CD8-positive, alpha-beta memory T cell (primary cell): Measurements from ENCODE around the gene ZNF397. TPM values are rescaled to one million over a fixed set of nuclear protein-coding genes. Genes with fewer than 3 reads are reported as not detected.
"Not testable (repeated sequence)": the region's sequence is repeated elsewhere in the genome, so short reads cannot be mapped to it uniquely, and the experiment has no call there.

Source experiments
- CTCF ChIA-PET: fragments of 350-600 bp; sonication (Branson Sonifier 250); formaldehyde crosslinking; loops from one replicate; lab custom pipeline; 2021; ENCODE audit warnings: antibody characterized with exemption; lab: Charles Lee
- POLR2A ChIA-PET: fragments of 350-600 bp; sonication (Branson Sonifier 250); formaldehyde crosslinking; loops from one replicate; lab custom pipeline; 2021; ENCODE audit warnings: antibody characterized with exemption; lab: Charles Lee
- DNase-seq, 5 donors: peaks; one replicate each; pipeline versions ENCODE4 v3.0.0 to v3.0.0-alpha.2; 2020 to 2022; ENCODE audit warnings: mixed read lengths in 1 of 5
- H3K27ac ChIP-seq: one replicate; pipeline ENCODE4 v1.7.0; 2013; ENCODE audit warnings: low read depth, mild to moderate bottlenecking, low read length, moderate library complexity
- H3K27me3 ChIP-seq: 2 replicates; pipeline ENCODE4 v1.7.0; 2013; ENCODE audit warnings: low read length, mild to moderate bottlenecking; ENCODE audit not compliant: insufficient read depth, poor library complexity, severe bottlenecking
- H3K36me3 ChIP-seq: 2 replicates; pipeline ENCODE4 v1.7.0; 2013; ENCODE audit warnings: mild to moderate bottlenecking, low read length, moderate library complexity; ENCODE audit not compliant: insufficient read depth
- H3K4me1 ChIP-seq: 2 replicates; pipeline ENCODE4 v1.7.0; 2013; ENCODE audit warnings: mild to moderate bottlenecking, low read length, moderate library complexity; ENCODE audit not compliant: insufficient read depth
- H3K4me3 ChIP-seq: 2 replicates; pipeline ENCODE4 v1.7.0; 2013; ENCODE audit warnings: mild to moderate bottlenecking, low read length
- H3K9me3 ChIP-seq: 2 replicates; pipeline ENCODE4 v1.7.0; 2013; ENCODE audit warnings: mild to moderate bottlenecking, low read length
- H3K27ac Mint-ChIP-seq, 8 donors: one replicate each; pipeline ENCODE4 v1.8.0; 2020 to 2021; ENCODE audit warnings: mixed read lengths in 8 of 8, mild to moderate bottlenecking in 6 of 8, inconsistent platforms in 3 of 8, moderate library complexity in 3 of 8
- H3K27me3 Mint-ChIP-seq, 2 donors: one replicate each; pipeline ENCODE4 v1.8.0; 2020 to 2021; ENCODE audit warnings: mixed read lengths in 2 of 2, mild to moderate bottlenecking in 1 of 2, moderate library complexity in 1 of 2
- H3K36me3 Mint-ChIP-seq, 3 donors: one replicate each; pipeline ENCODE4 v1.8.0; 2020 to 2021; ENCODE audit warnings: mixed read lengths in 3 of 3, inconsistent platforms in 1 of 3, mild to moderate bottlenecking in 1 of 3
- H3K4me1 Mint-ChIP-seq, 3 donors: one replicate each; pipeline ENCODE4 v1.8.0; 2020 to 2021; ENCODE audit warnings: mixed read lengths in 3 of 3, inconsistent platforms in 1 of 3, mild to moderate bottlenecking in 1 of 3
- H3K4me3 Mint-ChIP-seq, 7 donors: one replicate each; pipeline ENCODE4 v1.8.0; 2020 to 2021; ENCODE audit warnings: mixed read lengths in 7 of 7, mild to moderate bottlenecking in 6 of 7, moderate library complexity in 4 of 7, inconsistent platforms in 2 of 7
- H3K9me3 Mint-ChIP-seq, 5 donors: one replicate each; pipeline ENCODE4 v1.8.0; 2020 to 2022; ENCODE audit warnings: mixed read lengths in 5 of 5, mild to moderate bottlenecking in 3 of 5, moderate library complexity in 2 of 5, inconsistent platforms in 1 of 5
- polyA plus RNA-seq: library from polyadenylated mRNA; unstranded; fragments of 300-500 nt; fragmentation: Illumina TruSeq; gene quantifications from one replicate; pipeline ENCODE4 v1.2.3, GENCODE V29; 2021
- total RNA-seq, 2 experiments: library from RNA; stranded (reverse); gene quantifications; one replicate each; pipeline ENCODE4 v1.2.3, GENCODE V29; 2021

The ZNF397 gene
- total and polyA plus RNA-seq, 3 experiments from 2014 or later = 6.7 to 22.5 (median 20.9) TPM

- H3K4me3 ChIP-seq = no peak overlapping the region
- peaks cover 0 to 7% (median 0%) of the 10 kb centered on the region in 3 donors for H3K36me3 Mint-ChIP-seq
- H3K4me1 ChIP-seq = no peaks in the 10 kb centered on the region
- peaks cover 0 to 7% (median 0%) of the 10 kb centered on the region in 5 donors for H3K9me3 Mint-ChIP-seq
- no peak overlapping the region for H3K27ac ChIP-seq
- H3K4me1 Mint-ChIP-seq = no peaks in the 10 kb centered on the region
- H3K27ac Mint-ChIP-seq = peak overlapping the region in 1 of 8 donors; percentile 58
- H3K27me3 ChIP-seq = no peaks in the 10 kb centered on the region
- CTCF ChIA-PET = no interaction called here
- no peaks in the 10 kb centered on the region for H3K36me3 ChIP-seq
- POLR2A ChIA-PET = no interaction called here
- H3K9me3 ChIP-seq = no peaks in the 10 kb centered on the region
- H3K27me3 Mint-ChIP-seq = peaks cover 7 to 21% of the 10 kb centered on the region in 2 donors
- DNase-seq = no peak
- H3K4me3 Mint-ChIP-seq = no peak overlapping the region
Observed at GRCh38 chr18:35205199-35205712, 35.6 kb upstream of the ZNF397 start.

DNA sequence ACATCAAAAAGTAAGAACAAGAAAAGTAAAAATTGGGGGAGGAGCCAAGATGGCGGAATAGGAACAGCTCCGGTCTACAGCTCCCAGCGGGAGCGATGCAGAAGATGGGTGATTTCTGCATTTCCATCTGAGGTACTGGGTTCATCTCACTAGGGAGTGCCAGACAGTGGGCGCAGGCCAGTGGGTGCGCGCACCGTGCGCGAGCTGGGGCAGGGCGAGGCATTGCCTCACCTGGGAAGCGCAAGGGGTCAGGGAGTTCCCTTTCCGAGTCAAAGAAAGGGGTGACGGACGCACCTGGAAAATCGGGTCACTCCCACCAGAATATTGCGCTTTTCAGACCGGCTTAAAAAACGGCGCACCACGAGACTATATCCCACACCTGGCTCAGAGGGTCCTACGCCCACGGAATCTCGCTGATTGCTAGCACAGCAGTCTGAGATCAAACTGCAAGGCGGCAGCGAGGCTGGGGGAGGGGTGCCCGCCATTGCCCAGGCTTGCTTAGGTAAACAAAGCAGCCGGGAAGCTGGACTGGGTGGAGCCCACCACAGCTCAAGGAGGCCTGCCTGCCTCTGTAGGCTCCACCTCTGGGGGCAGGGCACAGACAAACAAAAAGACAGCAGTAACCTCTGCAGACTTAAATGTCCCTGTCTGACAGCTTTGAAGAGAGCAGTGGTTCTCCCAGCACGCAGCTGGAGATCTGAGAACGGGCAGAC is 34.9 kb upstream of the ZNF397 start:
- H3K27me3 Mint-ChIP-seq = peaks cover 7 to 17% of the 10 kb centered on the region in 2 donors
- CTCF ChIA-PET, H3K36me3 ChIP-seq, H3K9me3 Mint-ChIP-seq, H3K36me3 Mint-ChIP-seq, H3K4me3 ChIP-seq, POLR2A ChIA-PET, DNase-seq, H3K4me1 ChIP-seq, H3K27me3 ChIP-seq, H3K27ac ChIP-seq, H3K4me3 Mint-ChIP-seq, H3K27ac Mint-ChIP-seq, H3K9me3 ChIP-seq, H3K4me1 Mint-ChIP-seq: not testable (repeated sequence)

- H3K9me3 ChIP-seq = no peaks in the 10 kb centered on the region
- H3K27ac Mint-ChIP-seq = no peak overlapping the region
- no peaks in the 10 kb centered on the region for H3K36me3 Mint-ChIP-seq
- H3K27ac ChIP-seq = no peak overlapping the region
- H3K4me3 ChIP-seq = no peak overlapping the region
- H3K4me1 ChIP-seq = no peaks in the 10 kb centered on the region
- no peak for DNase-seq
- POLR2A ChIA-PET = no interaction called here
- no peaks in the 10 kb centered on the region for H3K4me1 Mint-ChIP-seq
- no peaks in the 10 kb centered on the region for H3K36me3 ChIP-seq
- no peaks in the 10 kb centered on the region for H3K27me3 ChIP-seq
- H3K27me3 Mint-ChIP-seq = peaks cover 6 to 10% of the 10 kb centered on the region in 2 donors
- no peaks in the 10 kb centered on the region for H3K9me3 Mint-ChIP-seq
- CTCF ChIA-PET = no interaction called here
- H3K4me3 Mint-ChIP-seq = no peak overlapping the region
Observed at GRCh38 chr18:35215026-35215425, 25.8 kb upstream of the ZNF397 start.

DNA sequence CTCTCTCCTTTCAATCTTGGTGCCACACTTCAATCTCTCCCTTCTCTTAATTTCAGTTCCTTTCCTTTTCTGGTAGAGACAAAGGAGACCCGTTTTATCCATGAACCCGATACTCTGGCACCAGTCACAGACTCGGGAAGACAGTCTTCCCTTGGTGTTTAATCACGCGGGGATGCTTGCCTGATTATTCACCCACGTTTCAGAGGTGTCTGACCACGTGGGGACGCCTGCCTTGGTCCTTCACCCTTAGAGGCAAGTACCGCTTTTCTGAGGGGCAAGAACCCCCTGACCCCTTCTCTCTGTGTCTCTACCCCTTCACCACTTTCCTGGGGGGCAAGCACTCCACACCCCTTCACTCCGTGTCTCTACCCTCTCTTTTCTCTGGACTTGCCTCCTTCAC is 24.2 kb upstream of the ZNF397 start:
- H3K9me3 ChIP-seq, H3K27ac Mint-ChIP-seq, H3K9me3 Mint-ChIP-seq, H3K4me3 ChIP-seq, DNase-seq, POLR2A ChIA-PET, H3K27ac ChIP-seq, H3K27me3 ChIP-seq, H3K4me1 Mint-ChIP-seq, H3K4me3 Mint-ChIP-seq, CTCF ChIA-PET, H3K36me3 Mint-ChIP-seq, H3K36me3 ChIP-seq, H3K4me1 ChIP-seq: not testable (repeated sequence)
- peaks cover 6 to 10% of the 10 kb centered on the region in 2 donors for H3K27me3 Mint-ChIP-seq

GRCh38 chr18:35219331-35219730 is 21.5 kb upstream of the ZNF397 start:
- H3K27ac ChIP-seq, H3K4me3 Mint-ChIP-seq, POLR2A ChIA-PET, H3K4me1 ChIP-seq, H3K9me3 Mint-ChIP-seq, H3K36me3 ChIP-seq, CTCF ChIA-PET, H3K27me3 ChIP-seq, H3K4me3 ChIP-seq, H3K27ac Mint-ChIP-seq, H3K9me3 ChIP-seq, H3K36me3 Mint-ChIP-seq, H3K4me1 Mint-ChIP-seq, DNase-seq: not testable (repeated sequence)
- peaks cover 5 to 22% of the 10 kb centered on the region in 2 donors for H3K27me3 Mint-ChIP-seq

- Histone ChIP-seq H3K4me3 (no peak overlapping the region), H3K4me1 (no peaks in the 10 kb centered on the region), H3K9me3 (no peaks in the 10 kb centered on the region), H3K36me3 (no peaks in the 10 kb centered on the region), H3K27me3 (no peaks in the 10 kb centered on the region), H3K27ac (no peak overlapping the region)
- POLR2A ChIA-PET = no interaction called here
- no peak for DNase-seq
- no peaks in the 10 kb centered on the region for H3K4me1 Mint-ChIP-seq
- H3K9me3 Mint-ChIP-seq = no peaks in the 10 kb centered on the region
- CTCF ChIA-PET = no interaction called here
- peaks cover 4 to 22% of the 10 kb centered on the region in 2 donors for H3K27me3 Mint-ChIP-seq
- no peak overlapping the region for H3K4me3 Mint-ChIP-seq
- H3K36me3 Mint-ChIP-seq = no peaks in the 10 kb centered on the region
- no peak overlapping the region for H3K27ac Mint-ChIP-seq
Observed at GRCh38 chr18:35220424-35220823, 20.4 kb upstream of the ZNF397 start.

GRCh38 chr18:35223797-35224196 is 17.0 kb upstream of the ZNF397 start:
- H3K4me1 ChIP-seq = no peaks in the 10 kb centered on the region
- no peak overlapping the region for H3K4me3 ChIP-seq
- H3K9me3 ChIP-seq = no peaks in the 10 kb centered on the region
- H3K27ac Mint-ChIP-seq = no peak overlapping the region
- no peaks in the 10 kb centered on the region for H3K9me3 Mint-ChIP-seq
- peaks cover 0 to 12% of the 10 kb centered on the region in 2 donors for H3K27me3 Mint-ChIP-seq
- H3K27ac ChIP-seq = no peak overlapping the region
- no peaks in the 10 kb centered on the region for H3K4me1 Mint-ChIP-seq
- CTCF ChIA-PET = no interaction called here
- POLR2A ChIA-PET = no interaction called here
- no peaks in the 10 kb centered on the region for H3K36me3 ChIP-seq
- no peak for DNase-seq
- no peak overlapping the region for H3K4me3 Mint-ChIP-seq
- H3K36me3 Mint-ChIP-seq = no peaks in the 10 kb centered on the region
- H3K27me3 ChIP-seq = no peaks in the 10 kb centered on the region

- ChIA-PET CTCF (no interaction called here), POLR2A (no interaction called here)
- Histone ChIP-seq H3K4me1 (no peaks in the 10 kb centered on the region), H3K27me3 (no peaks in the 10 kb centered on the region), H3K9me3 (no peaks in the 10 kb centered on the region), H3K4me3 (no peak overlapping the region), H3K27ac (no peak overlapping the region), H3K36me3 (no peaks in the 10 kb centered on the region)
- Mint-ChIP-seq H3K27me3 (peaks cover 5 to 13% of the 10 kb centered on the region in 2 donors), H3K4me1 (peaks cover 3 to 4% (median 4%) of the 10 kb centered on the region in 3 donors), H3K36me3 (no peaks in the 10 kb centered on the region), H3K9me3 (no peaks in the 10 kb centered on the region), H3K4me3 (no peak overlapping the region), H3K27ac (no peak overlapping the region)
- DNase-seq = no peak
Observed at GRCh38 chr18:35227254-35227653, 13.6 kb upstream of the ZNF397 start.
